Peyer's patch (tissue), 4 donors: ENCODE results near the gene TOX2. TPM values are rescaled to one million over a fixed set of nuclear protein-coding genes. Genes with fewer than 3 reads are reported as not detected.
"Not testable (repeated sequence)": the region's sequence is repeated elsewhere in the genome, so short reads cannot be mapped to it uniquely, and the experiment has no call there.

ENCODE experiments used
- DNase-seq, 3 donors: peaks; one replicate each; pipeline ENCODE4 v3.0.0-alpha.2; 2017 to 2019
- H3K27ac ChIP-seq, 4 donors: fragments of 200-600 bp; sonication (generic); one replicate each; pipeline ENCODE4 v1.5.1; 2016 to 2019
- H3K27me3 ChIP-seq, 2 donors: fragments of 200-600 bp; sonication (generic); one replicate each; pipeline ENCODE4 v1.5.1; 2019
- H3K36me3 ChIP-seq, 3 donors: fragments of 200-600 bp; sonication (generic); one replicate each; pipeline ENCODE4 v1.5.1; 2016 to 2019
- H3K4me1 ChIP-seq, 4 donors: fragments of 200-600 bp; sonication (generic); one replicate each; pipeline ENCODE4 v1.5.1; 2016 to 2019
- H3K4me3 ChIP-seq, 4 donors: fragments of 200-600 bp; sonication (generic); 1 replicate in 3 of 4; 2 replicates in 1 of 4; pipeline ENCODE4 v1.5.1; 2016 to 2019; ENCODE audit warnings: mild to moderate bottlenecking in 1 of 4
- H3K9me3 ChIP-seq, 4 donors: fragments of 200-600 bp; sonication (generic); one replicate each; pipeline ENCODE4 v1.5.1; 2016 to 2019; ENCODE audit warnings: mild to moderate bottlenecking in 1 of 4
- POLR2A ChIP-seq, 2 donors: fragments of 450-650 bp; IDR thresholded peaks; one replicate each; pipeline ENCODE4 v1.5.1; 2017; ENCODE audit warnings: antibody characterized with exemption in 2 of 2, mild to moderate bottlenecking in 2 of 2, moderate library complexity in 2 of 2
- total RNA-seq, 4 donors: library from RNA; depleted of rRNA; stranded (reverse); fragments of >200 nt; gene quantifications; one replicate each; pipeline ENCODE4 v1.1.0, GENCODE V29; 2016
- TF ChIP-seq, protein P1 (sequence below), 6 experiments: fragments of 450-650 bp in 4 of 6; fragments of 200-600 bp in 2 of 6; sonication (generic) in 1 of 6; IDR thresholded peaks; one replicate each; pipeline ENCODE4 v1.5.1; 2017 to 2019; ENCODE audit warnings: antibody characterized with exemption in 6 of 6, mild to moderate bottlenecking in 3 of 6, moderate library complexity in 1 of 6

Gene TOX2
- total RNA-seq, 4 donors from 2014 or later: 1.9 to 5.8 (median 2.0) TPM

DNA sequence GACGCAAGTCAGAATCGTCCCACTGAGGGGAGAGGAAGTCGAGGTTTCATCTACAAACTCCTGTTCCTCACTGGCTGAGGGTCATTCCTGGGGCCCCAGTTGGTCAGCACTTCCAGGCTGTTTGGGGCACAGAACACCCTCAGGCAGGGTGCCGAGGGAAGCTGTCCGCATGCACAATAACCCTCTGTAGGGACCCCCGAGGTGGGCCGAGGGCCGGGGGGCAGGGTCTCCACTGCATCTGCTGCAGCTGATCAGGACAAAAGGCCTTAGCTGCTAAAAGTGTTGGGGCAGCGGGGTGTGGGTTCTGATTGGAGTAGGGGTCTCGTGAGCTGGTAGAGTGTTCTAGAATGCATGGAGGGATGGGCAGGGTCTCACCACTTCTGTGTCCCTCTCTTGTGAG, 125.1 kb downstream of the TOX2 start:
- Histone ChIP-seq H3K9me3 (no peaks in the 10 kb centered on the region), H3K4me3 (no peak overlapping the region), H3K36me3 (no peaks in the 10 kb centered on the region), H3K27me3 (no peaks in the 10 kb centered on the region), H3K4me1 (no peaks in the 10 kb centered on the region), H3K27ac (no peak overlapping the region)
- TF ChIP-seq, protein P1, sequence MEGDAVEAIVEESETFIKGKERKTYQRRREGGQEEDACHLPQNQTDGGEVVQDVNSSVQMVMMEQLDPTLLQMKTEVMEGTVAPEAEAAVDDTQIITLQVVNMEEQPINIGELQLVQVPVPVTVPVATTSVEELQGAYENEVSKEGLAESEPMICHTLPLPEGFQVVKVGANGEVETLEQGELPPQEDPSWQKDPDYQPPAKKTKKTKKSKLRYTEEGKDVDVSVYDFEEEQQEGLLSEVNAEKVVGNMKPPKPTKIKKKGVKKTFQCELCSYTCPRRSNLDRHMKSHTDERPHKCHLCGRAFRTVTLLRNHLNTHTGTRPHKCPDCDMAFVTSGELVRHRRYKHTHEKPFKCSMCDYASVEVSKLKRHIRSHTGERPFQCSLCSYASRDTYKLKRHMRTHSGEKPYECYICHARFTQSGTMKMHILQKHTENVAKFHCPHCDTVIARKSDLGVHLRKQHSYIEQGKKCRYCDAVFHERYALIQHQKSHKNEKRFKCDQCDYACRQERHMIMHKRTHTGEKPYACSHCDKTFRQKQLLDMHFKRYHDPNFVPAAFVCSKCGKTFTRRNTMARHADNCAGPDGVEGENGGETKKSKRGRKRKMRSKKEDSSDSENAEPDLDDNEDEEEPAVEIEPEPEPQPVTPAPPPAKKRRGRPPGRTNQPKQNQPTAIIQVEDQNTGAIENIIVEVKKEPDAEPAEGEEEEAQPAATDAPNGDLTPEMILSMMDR (IDR thresholded peaks at IDR 0.05): no peak
- no peak for TF ChIP-seq POLR2A (IDR thresholded peaks at IDR 0.05)
- DNase-seq: no peak

DNA sequence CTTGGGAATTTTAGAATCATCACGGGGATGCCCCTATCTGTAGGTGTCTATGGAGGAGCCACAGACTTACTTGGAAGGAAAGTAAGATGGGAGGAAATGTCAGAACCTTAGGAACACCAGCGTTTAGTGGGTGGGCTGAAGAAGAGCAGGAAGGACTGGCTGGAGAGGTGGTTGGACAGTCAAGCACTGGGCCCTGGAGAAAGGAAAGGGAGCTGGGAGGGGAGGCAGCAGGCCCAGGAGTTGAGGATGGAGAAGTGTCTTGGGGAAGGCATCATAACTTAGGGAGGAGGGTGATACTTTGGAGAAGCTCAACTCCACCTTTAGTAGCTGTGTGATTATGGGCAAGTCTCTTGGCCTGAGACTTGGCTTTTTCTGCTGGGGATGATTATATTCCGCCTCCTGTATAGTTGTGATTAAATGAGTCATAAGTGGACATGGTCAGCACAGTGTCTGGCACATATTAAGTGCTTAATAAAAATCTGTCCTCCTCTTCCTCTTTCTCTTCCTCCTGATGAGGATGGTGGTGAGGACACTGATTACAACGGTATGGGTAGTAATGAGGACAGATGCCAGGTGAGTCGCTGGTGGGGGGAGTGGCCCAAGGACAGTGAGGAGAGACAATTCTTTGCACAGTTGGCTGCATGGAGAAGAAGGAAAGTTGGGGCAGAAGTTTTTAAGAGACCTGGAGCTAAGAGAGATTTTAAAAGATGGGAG, 125.7 kb downstream of the TOX2 start:
- H3K4me1 ChIP-seq: no peaks in the 10 kb centered on the region
- H3K27me3 ChIP-seq: no peaks in the 10 kb centered on the region
- H3K36me3 ChIP-seq: no peaks in the 10 kb centered on the region
- H3K9me3 ChIP-seq: no peaks in the 10 kb centered on the region
- DNase-seq: no peak
- no peak overlapping the region for H3K27ac ChIP-seq
- TF ChIP-seq, protein P1 (IDR thresholded peaks at IDR 0.05): no peak
- no peak for TF ChIP-seq POLR2A (IDR thresholded peaks at IDR 0.05)
- H3K4me3 ChIP-seq: no peak overlapping the region

DNA sequence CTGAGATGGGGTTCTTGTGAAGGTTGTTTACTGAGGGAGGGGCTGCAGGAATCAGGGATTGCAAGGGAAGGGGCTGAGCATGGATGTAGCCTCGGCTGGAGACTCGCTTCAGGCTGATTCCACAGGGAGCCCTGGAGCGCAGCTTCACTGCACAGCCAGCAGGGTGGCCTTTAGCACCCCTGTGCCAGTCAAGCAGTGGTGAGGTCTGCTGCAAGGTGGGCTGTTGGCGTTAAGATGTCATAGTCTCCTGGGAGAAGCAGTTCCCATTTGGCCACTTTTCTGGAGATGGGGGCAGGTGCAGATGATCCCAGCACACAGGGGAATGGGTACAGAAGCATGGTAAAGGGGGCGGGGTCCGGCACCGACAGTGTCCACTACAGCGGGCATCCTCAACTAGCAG, 126.3 kb downstream of the TOX2 start:
- TF ChIP-seq, protein P1 (IDR thresholded peaks at IDR 0.05): no peak
- TF ChIP-seq POLR2A (IDR thresholded peaks at IDR 0.05): no peak
- no peak for DNase-seq
- no peaks in the 10 kb centered on the region for H3K27me3 ChIP-seq
- no peaks in the 10 kb centered on the region for H3K4me1 ChIP-seq
- no peaks in the 10 kb centered on the region for H3K36me3 ChIP-seq
- no peak overlapping the region for H3K27ac ChIP-seq
- no peaks in the 10 kb centered on the region for H3K9me3 ChIP-seq
- no peak overlapping the region for H3K4me3 ChIP-seq

DNA sequence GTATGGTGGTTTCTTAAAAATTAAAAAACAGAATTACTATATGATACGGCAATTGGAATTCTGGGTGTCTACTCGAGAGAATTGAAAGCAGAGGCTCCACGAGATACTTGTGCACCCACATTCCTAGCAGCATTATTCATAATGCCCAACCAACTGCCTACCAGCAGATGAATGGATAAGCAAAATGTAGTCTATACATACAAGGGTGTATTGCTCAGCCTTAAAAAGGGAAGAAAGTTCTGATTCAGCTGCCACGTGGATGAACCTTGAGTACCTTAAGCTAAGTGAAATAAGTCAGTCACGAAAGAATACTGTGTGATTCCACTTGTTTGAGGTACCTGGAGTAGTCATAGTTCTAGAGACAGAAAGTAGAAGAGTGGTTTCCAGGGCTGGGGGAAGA, 130.1 kb downstream of the TOX2 start:
- not testable (repeated sequence) for H3K4me1 ChIP-seq, H3K4me3 ChIP-seq, DNase-seq, H3K9me3 ChIP-seq, H3K27me3 ChIP-seq, H3K36me3 ChIP-seq, H3K27ac ChIP-seq

DNA sequence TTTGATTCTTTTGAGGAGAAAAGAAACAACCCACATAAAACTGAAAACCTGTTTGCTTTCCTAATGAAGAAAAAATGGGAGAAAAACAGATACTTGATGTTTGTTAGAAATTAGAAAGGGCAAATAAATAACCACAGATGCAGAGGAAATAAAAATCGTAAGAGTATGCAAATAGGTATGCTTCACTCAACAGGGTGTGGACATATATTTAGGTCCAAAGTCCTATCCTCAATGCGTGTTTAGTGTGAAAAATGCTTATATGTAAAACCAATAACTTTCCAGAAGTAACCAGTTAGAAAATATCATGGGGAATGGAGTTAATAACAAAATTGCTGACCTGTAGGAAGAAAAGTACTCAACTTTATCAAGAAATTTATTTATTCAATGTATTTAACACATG, 135.7 kb downstream of the TOX2 start:
- no peak for DNase-seq
- no peak overlapping the region for H3K4me3 ChIP-seq
- H3K9me3 ChIP-seq: no peaks in the 10 kb centered on the region
- no peaks in the 10 kb centered on the region for H3K36me3 ChIP-seq
- no peaks in the 10 kb centered on the region for H3K27me3 ChIP-seq
- H3K4me1 ChIP-seq: no peaks in the 10 kb centered on the region
- TF ChIP-seq, protein P1 (IDR thresholded peaks at IDR 0.05): no peak
- no peak for TF ChIP-seq POLR2A (IDR thresholded peaks at IDR 0.05)
- H3K27ac ChIP-seq: no peak overlapping the region

DNA sequence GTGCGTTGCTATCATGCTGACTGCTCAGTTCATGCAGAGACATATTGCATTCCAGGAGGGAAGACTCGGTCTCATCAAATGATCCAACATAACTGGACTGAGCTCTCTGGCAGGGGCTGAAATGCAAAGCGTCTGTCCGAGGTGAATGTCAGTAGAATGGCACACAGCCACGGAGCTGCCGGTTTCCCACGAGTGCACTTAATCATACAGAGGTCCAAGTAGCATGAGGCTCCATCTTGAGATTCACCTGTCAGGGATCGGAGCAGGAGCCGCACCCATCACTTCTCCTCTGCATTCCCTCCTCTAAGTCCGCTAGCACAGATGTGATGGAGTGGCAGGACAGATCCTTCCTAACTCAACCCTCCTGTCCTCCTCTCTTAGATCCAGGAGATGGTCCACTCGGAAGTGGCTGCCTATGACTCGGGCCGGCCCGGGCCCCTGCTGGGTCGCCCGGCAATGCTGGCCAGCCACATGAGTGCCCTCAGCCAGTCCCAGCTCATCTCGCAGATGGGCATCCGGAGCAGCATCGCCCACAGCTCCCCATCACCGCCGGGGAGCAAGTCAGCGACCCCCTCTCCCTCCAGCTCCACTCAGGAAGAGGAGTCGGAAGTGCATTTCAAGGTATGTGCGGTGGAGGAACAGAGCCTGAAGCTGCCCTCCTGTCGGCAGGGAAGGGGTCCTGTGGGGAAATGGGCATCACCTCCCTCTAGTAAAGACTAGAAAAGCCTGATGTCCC, 136.4 kb downstream of the TOX2 start:
- no peaks in the 10 kb centered on the region for H3K4me1 ChIP-seq
- no peak for DNase-seq
- TF ChIP-seq, protein P1 (IDR thresholded peaks at IDR 0.05): no peak
- no peak for TF ChIP-seq POLR2A (IDR thresholded peaks at IDR 0.05)
- H3K36me3 ChIP-seq: no peaks in the 10 kb centered on the region
- no peaks in the 10 kb centered on the region for H3K9me3 ChIP-seq
- no peak overlapping the region for H3K4me3 ChIP-seq
- no peaks in the 10 kb centered on the region for H3K27me3 ChIP-seq
- H3K27ac ChIP-seq: no peak overlapping the region
